GM20431 (cell line): Measurements from ENCODE around the gene BGN.

Experiments used
- in situ Hi-C: fragments of 300-500 bp; cut with MseI, MboI; formaldehyde crosslinking; loops from one replicate; pipeline ENCODE4 v1.15.0; 2020; ENCODE audit warnings: low sequenced_read_pairs; ENCODE audit not compliant: unreplicated experiment

The BGN gene

GRCh38 chrX:153494541-153495361, at the start of gene BGN:
TSS of gene BGN (plus strand) at chrX:153494980. CDS start at chrX:153504632, 9,652 bp downstream.
- in situ Hi-C loops: no loop called here

GRCh38 chrX:153445106-153445855, 49.5 kb upstream of the BGN start:
- in situ Hi-C loops: no loop called here

GRCh38 chrX:153445856-153446635, 48.7 kb upstream of the BGN start, which contains the start of gene TREX2:
TSS of gene TREX2 (minus strand) at chrX:153446056. CDS start at chrX:153445430, 626 bp downstream.
- in situ Hi-C loops: no loop called here

DNA sequence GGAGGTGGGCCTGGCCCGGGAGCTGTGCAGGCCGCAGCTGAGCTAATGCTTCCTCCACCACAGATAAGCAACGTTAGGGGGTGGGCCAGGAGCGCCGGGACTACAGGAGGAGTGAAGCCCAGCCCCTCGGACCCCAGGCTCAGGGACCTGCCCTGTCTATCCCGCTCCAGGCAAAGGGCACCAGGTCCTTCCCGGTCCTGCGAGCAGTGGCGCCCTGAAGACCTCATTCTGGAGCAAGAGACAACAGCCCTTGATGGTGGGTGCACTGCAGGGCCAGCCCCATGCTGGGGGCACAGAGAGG, 48.2 kb upstream of the BGN start:
- in situ Hi-C loops: no loop called here

DNA sequence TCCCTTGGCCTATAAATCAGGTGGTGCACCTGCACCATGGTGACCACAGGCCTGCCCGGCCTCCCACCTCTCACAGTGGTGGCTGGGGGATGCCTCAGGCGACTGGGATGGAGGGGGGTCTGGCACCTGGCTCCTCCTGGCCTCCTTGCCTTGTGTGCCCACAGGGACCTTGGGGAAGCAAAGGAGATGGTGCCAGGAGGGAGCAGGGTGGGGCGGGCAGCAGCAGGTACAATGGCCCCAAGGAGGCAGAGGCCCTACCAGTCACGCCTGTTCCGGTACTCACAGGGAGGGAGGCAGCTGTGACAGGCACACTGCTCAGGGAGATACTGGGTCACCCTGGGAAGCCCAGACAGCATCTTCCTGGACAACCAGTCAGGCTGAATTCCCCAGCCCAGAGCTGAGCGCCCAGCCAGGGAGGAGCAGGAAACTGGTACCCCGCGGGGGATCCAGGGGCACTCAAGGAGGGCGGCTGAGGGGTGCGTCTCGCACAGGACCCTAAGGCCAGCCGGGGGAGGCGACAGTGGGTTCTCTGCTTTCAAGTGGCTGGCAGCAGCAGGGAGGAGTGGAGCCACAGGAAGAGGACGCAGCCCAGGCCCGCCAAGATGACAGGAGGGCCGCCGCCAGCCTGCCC, 47.7 kb upstream of the BGN start:
- in situ Hi-C loops: no loop called here

- in situ Hi-C loops: no loop called here
These were observed 47.2 kb upstream of the BGN start for GRCh38 chrX:153447581-153447960.

GRCh38 chrX:153448556-153449367, 46.0 kb upstream of the BGN start:
- in situ Hi-C loops: no loop called here

- in situ Hi-C loops: no loop called here
These were observed 45.2 kb upstream of the BGN start for GRCh38 chrX:153449368-153450113.

DNA sequence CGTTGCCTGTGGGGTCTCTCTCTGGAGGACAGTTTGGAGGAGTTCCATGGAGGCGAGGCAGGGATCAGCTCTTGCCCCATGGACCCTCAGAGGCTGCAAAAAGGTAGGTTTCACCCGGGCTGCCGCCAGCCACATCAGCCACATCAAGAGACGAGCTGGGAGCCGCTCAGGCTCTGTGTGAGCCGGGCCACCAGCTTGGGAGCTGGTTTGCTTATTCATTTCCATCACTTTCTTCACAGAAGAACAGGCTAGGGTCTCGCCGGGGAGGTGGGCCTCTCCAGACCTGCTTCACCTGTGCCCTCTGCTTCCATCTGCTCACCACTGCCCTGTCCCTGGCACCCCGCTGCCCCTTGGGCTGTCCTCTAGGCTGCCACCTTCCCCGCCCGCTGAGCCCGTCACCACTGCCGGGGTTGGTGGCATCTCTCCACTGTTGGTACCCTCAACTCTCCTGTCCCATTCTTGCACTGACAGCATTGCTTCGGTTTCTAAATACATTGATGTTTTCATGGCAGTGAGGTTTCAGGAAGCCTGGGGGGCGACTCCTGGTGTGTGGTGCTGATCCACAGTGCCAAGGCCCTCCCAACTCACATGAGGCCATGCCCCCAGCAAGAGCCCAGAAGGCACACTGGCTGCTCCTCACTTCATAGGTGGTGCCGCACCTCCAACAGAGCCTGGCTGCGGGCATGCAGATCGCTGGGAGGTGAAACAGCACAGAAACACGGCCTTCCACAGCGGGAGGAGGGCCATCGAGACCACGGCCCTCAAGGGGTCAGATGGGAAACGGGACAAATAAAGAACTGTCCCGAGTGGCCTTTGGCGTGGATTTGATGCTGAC, 44.4 kb upstream of the BGN start:
- in situ Hi-C loops: no loop called here

GRCh38 chrX:153450949-153451277, 43.9 kb upstream of the BGN start:
- in situ Hi-C loops: no loop called here

- in situ Hi-C loops: no loop called here
These were observed 39.8 kb upstream of the BGN start for GRCh38 chrX:153454901-153455550.

- in situ Hi-C loops: no loop called here
These were observed 39.2 kb upstream of the BGN start for GRCh38 chrX:153455571-153455970.

- in situ Hi-C loops: no loop called here
These were observed 38.6 kb upstream of the BGN start for GRCh38 chrX:153456161-153456560.

DNA sequence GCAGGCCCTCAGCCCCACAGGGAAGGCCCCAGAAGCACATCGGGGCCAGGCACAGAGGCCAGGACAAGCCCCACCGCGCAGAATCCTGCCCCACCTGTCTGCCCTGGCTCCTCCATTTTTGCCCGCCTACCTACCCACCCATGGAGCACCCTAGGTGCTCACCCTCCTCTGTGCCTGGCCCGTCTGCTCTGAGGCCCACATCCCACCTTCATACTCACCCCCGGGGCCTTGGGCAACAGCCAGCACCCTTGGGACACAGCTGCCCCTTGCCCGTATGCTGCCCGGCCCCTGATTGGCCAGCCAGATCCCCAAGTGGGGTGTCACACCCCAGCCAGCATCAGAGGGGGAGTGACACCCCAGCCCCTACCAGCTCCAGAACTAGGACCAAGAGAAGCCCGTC, 38.1 kb upstream of the BGN start:
- in situ Hi-C loops: no loop called here

GRCh38 chrX:153457136-153457825, 37.5 kb upstream of the BGN start:
- in situ Hi-C loops: no loop called here

GRCh38 chrX:153457827-153458466, 36.8 kb upstream of the BGN start:
- in situ Hi-C loops: no loop called here

DNA sequence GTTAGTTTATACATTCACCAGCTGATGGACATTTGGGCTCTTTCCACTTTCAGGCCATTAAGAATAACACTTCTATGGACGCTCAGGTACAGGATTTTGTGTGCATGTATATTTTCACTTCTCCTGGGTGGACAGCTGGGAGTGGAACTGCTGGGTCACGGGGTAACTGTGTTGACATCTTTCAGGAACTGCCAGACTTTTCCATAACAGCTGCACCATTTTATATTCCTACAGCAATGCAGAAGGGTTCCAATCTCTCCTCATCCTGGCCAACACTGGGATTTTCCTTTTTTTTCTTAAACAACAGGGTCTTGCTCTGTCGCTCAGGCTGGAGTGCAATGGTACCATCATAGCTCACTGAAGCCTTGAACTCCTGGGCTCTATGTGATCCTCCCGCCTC, 36.3 kb upstream of the BGN start:
- in situ Hi-C loops: no loop called here
